ENCODE results near the gene ADARB2. TPM values are rescaled to one million over a fixed set of nuclear protein-coding genes. Genes with fewer than 3 reads are reported as not detected.

The ADARB2 gene
- total and polyA plus RNA-seq, 2 experiments from 2014 or later, result not detected

- Histone ChIP-seq H3K4me2 (ENCODE audit: unreplicated experiment) (no peak overlapping the region), H3K27ac (no peak overlapping the region), H3K36me3 (ENCODE audit: low read depth) (no peaks in the 10 kb centered on the region), H3K9me3 (ENCODE audit: low read depth) (no peaks in the 10 kb centered on the region), H3K4me3 (no peak overlapping the region), H3F3A (ENCODE audit: insufficient read depth) (peaks cover 5% of the 10 kb centered on the region; the same call in 1 of the 2 replicates), H3K27me3 (replicated peaks; ENCODE audit: insufficient read depth) (no peaks in the 10 kb centered on the region; the same call in 1 of the 2 replicates), H2AFZ (no peak overlapping the region), H3K9ac (no peak overlapping the region), H3K4me1 (ENCODE audit: insufficient read depth) (no peaks in the 10 kb centered on the region), H3K79me2 (ENCODE audit: insufficient read depth) (no peaks in the 10 kb centered on the region), H4K20me1 (ENCODE audit: insufficient read depth) (no peaks in the 10 kb centered on the region), H3K9me2 (ENCODE audit: insufficient read depth) (no peaks in the 10 kb centered on the region)
- no peak for DNase-seq
- WGBS, 2 experiments (ENCODE audit: low coverage in 1 of 2, low lambda C conversion rate in 2 of 2, missing lambda C conversion rate in 2 of 2), result 41 to 48% methylated on average over 9 to 10 of the region's 10 CpGs
- in situ Hi-C loops (cut with MboI), result no loop called here
- TF ChIP-seq EZH2 (IDR thresholded peaks at IDR 0.05; ENCODE audit: insufficient read depth, poor library complexity, severe bottlenecking), result no peak
- no peak for TF ChIP-seq EZH2phosphoT487 (IDR thresholded peaks at IDR 0.05; ENCODE audit: insufficient read depth, low read depth)
Measured at GRCh38 chr10:1137499-1138163, 599.7 kb downstream of the ADARB2 start.

GRCh38 chr10:1136268-1136667 lies 601.1 kb downstream of the ADARB2 start:
- no peak overlapping the region for H3K9ac ChIP-seq
- H3F3A ChIP-seq (ENCODE audit: insufficient read depth), result peaks cover 5% of the 10 kb centered on the region; the same call in 1 of the 2 replicates
- no peak overlapping the region for H3K4me3 ChIP-seq
- no peaks in the 10 kb centered on the region for H3K9me3 ChIP-seq (ENCODE audit: low read depth)
- TF ChIP-seq EZH2 (IDR thresholded peaks at IDR 0.05; ENCODE audit: insufficient read depth, poor library complexity, severe bottlenecking) (no peak), EZH2phosphoT487 (IDR thresholded peaks at IDR 0.05; ENCODE audit: insufficient read depth, low read depth) (no peak)
- no peaks in the 10 kb centered on the region for H3K4me1 ChIP-seq (ENCODE audit: insufficient read depth)
- no peaks in the 10 kb centered on the region for H3K79me2 ChIP-seq (ENCODE audit: insufficient read depth)
- H3K9me2 ChIP-seq (ENCODE audit: insufficient read depth), result no peaks in the 10 kb centered on the region
- H3K36me3 ChIP-seq (ENCODE audit: low read depth), result peaks cover 7% of the 10 kb centered on the region; the same call in 1 of the 2 replicates
- H3K27ac ChIP-seq, result no peak overlapping the region
- DNase-seq, result no peak
- no peak overlapping the region for H2AFZ ChIP-seq
- in situ Hi-C loops (cut with MboI), result no loop called here
- no peaks in the 10 kb centered on the region; the same call in 1 of the 2 replicates for H3K27me3 ChIP-seq (replicated peaks; ENCODE audit: insufficient read depth)
- H4K20me1 ChIP-seq (ENCODE audit: insufficient read depth), result no peaks in the 10 kb centered on the region
- no peak overlapping the region for H3K4me2 ChIP-seq (ENCODE audit: unreplicated experiment)

GRCh38 chr10:1134156-1134555 lies 603.2 kb downstream of the ADARB2 start:
- no peaks in the 10 kb centered on the region for H3K9me3 ChIP-seq (ENCODE audit: low read depth)
- in situ Hi-C loops (cut with MboI), result no loop called here

GRCh38 chr10:1133495-1134045 lies 603.8 kb downstream of the ADARB2 start:
- Histone ChIP-seq H2AFZ (no peak overlapping the region), H3K4me2 (ENCODE audit: unreplicated experiment) (no peak overlapping the region), H3F3A (ENCODE audit: insufficient read depth) (peaks cover 5% of the 10 kb centered on the region; the same call in 1 of the 2 replicates), H3K4me3 (no peak overlapping the region), H4K20me1 (ENCODE audit: insufficient read depth) (no peaks in the 10 kb centered on the region), H3K27me3 (replicated peaks; ENCODE audit: insufficient read depth) (no peaks in the 10 kb centered on the region), H3K9me3 (ENCODE audit: low read depth) (no peaks in the 10 kb centered on the region), H3K4me1 (ENCODE audit: insufficient read depth) (no peaks in the 10 kb centered on the region), H3K9ac (no peak overlapping the region), H3K79me2 (ENCODE audit: insufficient read depth) (no peaks in the 10 kb centered on the region), H3K9me2 (ENCODE audit: insufficient read depth) (no peaks in the 10 kb centered on the region), H3K27ac (no peak overlapping the region), H3K36me3 (ENCODE audit: low read depth) (peaks cover 11% of the 10 kb centered on the region; the same call in 1 of the 2 replicates)
- WGBS, 2 experiments (ENCODE audit: low coverage in 1 of 2, low lambda C conversion rate in 2 of 2, missing lambda C conversion rate in 2 of 2), result 94 to 98% methylated on average over 3 of the region's 3 CpGs
- DNase-seq, result no peak
- in situ Hi-C loops (cut with MboI), result no loop called here
- TF ChIP-seq EZH2phosphoT487 (IDR thresholded peaks at IDR 0.05; ENCODE audit: insufficient read depth, low read depth) (no peak), EZH2 (IDR thresholded peaks at IDR 0.05; ENCODE audit: insufficient read depth, poor library complexity, severe bottlenecking) (no peak)

More at GRCh38 chr10:1134156-1134555, 603.2 kb downstream of the ADARB2 start:
- Histone ChIP-seq H3K27me3 (replicated peaks; ENCODE audit: insufficient read depth) (no peaks in the 10 kb centered on the region), H3K27ac (no peak overlapping the region), H3K9ac (no peak overlapping the region), H3K4me2 (ENCODE audit: unreplicated experiment) (no peak overlapping the region), H3K36me3 (ENCODE audit: low read depth) (peaks cover 11% of the 10 kb centered on the region; the same call in 1 of the 2 replicates), H2AFZ (no peak overlapping the region), H3K4me1 (ENCODE audit: insufficient read depth) (no peaks in the 10 kb centered on the region), H4K20me1 (ENCODE audit: insufficient read depth) (no peaks in the 10 kb centered on the region), H3K79me2 (ENCODE audit: insufficient read depth) (no peaks in the 10 kb centered on the region), H3F3A (ENCODE audit: insufficient read depth) (peaks cover 5% of the 10 kb centered on the region; the same call in 1 of the 2 replicates), H3K9me2 (ENCODE audit: insufficient read depth) (no peaks in the 10 kb centered on the region), H3K4me3 (no peak overlapping the region)
- no peak for TF ChIP-seq EZH2 (IDR thresholded peaks at IDR 0.05; ENCODE audit: insufficient read depth, poor library complexity, severe bottlenecking)
- no peak for TF ChIP-seq EZH2phosphoT487 (IDR thresholded peaks at IDR 0.05; ENCODE audit: insufficient read depth, low read depth)
- no peak for DNase-seq
- 54 to 55% methylated on average over 2 of the region's 2 CpGs for WGBS, 2 experiments (ENCODE audit: low coverage in 1 of 2, low lambda C conversion rate in 2 of 2, missing lambda C conversion rate in 2 of 2)
